ENCODE data around the gene SPATA20.

Gene SPATA20

GRCh38 chr17:50588391-50589049 is 41.5 kb downstream of the SPATA20 start:
- TF ChIP-seq FOXP2 (optimal IDR thresholded peaks at IDR 0.05; ENCODE audit: borderline replicate concordance, extremely low read depth, extremely low read length, insufficient read depth) (no peak), POLR2AphosphoS5 (IDR thresholded peaks at IDR 0.05; ENCODE audit: low read depth, low read length) (no peak), TAF1 (IDR thresholded peaks at IDR 0.05; ENCODE audit: borderline replicate concordance, insufficient read depth, low read length) (no peak), SIN3A (IDR thresholded peaks at IDR 0.05; ENCODE audit: borderline replicate concordance, insufficient read depth, low read length) (no peak)
- TF ChIP-seq, protein P1, sequence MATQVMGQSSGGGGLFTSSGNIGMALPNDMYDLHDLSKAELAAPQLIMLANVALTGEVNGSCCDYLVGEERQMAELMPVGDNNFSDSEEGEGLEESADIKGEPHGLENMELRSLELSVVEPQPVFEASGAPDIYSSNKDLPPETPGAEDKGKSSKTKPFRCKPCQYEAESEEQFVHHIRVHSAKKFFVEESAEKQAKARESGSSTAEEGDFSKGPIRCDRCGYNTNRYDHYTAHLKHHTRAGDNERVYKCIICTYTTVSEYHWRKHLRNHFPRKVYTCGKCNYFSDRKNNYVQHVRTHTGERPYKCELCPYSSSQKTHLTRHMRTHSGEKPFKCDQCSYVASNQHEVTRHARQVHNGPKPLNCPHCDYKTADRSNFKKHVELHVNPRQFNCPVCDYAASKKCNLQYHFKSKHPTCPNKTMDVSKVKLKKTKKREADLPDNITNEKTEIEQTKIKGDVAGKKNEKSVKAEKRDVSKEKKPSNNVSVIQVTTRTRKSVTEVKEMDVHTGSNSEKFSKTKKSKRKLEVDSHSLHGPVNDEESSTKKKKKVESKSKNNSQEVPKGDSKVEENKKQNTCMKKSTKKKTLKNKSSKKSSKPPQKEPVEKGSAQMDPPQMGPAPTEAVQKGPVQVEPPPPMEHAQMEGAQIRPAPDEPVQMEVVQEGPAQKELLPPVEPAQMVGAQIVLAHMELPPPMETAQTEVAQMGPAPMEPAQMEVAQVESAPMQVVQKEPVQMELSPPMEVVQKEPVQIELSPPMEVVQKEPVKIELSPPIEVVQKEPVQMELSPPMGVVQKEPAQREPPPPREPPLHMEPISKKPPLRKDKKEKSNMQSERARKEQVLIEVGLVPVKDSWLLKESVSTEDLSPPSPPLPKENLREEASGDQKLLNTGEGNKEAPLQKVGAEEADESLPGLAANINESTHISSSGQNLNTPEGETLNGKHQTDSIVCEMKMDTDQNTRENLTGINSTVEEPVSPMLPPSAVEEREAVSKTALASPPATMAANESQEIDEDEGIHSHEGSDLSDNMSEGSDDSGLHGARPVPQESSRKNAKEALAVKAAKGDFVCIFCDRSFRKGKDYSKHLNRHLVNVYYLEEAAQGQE (IDR thresholded peaks at IDR 0.05; ENCODE audit: insufficient read depth in 1 of 2, low read depth in 2 of 2, low read length in 2 of 2), result no peak

DNA sequence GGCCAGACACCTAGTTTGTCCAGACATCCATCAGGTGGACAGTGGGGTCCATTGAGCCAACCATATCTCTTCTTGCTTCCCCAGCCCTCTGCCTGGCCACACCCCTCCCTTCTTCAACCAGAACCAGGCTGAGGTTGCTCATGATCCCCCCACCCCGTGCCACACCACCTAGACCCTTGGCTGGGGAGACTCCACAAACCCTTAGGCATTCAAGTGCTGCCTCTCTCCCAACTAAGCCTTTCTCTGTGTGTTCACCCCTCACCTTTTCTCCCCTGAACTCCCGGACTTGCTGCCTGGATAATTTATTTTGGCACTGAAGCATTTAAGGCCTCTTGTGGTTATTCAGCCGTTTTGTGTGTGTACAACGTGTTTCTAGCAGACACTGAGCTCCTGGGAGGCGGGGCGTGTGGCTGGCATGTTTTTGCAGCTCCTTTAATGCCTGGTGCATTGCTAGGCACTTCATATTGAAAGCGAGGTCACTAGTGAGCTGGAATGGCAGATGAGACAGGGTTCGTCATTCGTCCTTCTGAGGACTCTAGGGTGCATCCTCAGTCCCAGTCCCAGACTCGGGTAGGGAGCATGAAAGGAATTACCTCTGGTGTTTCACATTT is 42.2 kb downstream of the SPATA20 start:
- TF ChIP-seq FOXP2 (optimal IDR thresholded peaks at IDR 0.05; ENCODE audit: borderline replicate concordance, extremely low read depth, extremely low read length, insufficient read depth) (no peak), TAF1 (IDR thresholded peaks at IDR 0.05; ENCODE audit: borderline replicate concordance, insufficient read depth, low read length) (no peak), SIN3A (IDR thresholded peaks at IDR 0.05; ENCODE audit: borderline replicate concordance, insufficient read depth, low read length) (no peak), POLR2AphosphoS5 (IDR thresholded peaks at IDR 0.05; ENCODE audit: low read depth, low read length) (no peak)
- TF ChIP-seq, protein P1 (IDR thresholded peaks at IDR 0.05; ENCODE audit: insufficient read depth in 1 of 2, low read depth in 2 of 2, low read length in 2 of 2), result no peak

DNA sequence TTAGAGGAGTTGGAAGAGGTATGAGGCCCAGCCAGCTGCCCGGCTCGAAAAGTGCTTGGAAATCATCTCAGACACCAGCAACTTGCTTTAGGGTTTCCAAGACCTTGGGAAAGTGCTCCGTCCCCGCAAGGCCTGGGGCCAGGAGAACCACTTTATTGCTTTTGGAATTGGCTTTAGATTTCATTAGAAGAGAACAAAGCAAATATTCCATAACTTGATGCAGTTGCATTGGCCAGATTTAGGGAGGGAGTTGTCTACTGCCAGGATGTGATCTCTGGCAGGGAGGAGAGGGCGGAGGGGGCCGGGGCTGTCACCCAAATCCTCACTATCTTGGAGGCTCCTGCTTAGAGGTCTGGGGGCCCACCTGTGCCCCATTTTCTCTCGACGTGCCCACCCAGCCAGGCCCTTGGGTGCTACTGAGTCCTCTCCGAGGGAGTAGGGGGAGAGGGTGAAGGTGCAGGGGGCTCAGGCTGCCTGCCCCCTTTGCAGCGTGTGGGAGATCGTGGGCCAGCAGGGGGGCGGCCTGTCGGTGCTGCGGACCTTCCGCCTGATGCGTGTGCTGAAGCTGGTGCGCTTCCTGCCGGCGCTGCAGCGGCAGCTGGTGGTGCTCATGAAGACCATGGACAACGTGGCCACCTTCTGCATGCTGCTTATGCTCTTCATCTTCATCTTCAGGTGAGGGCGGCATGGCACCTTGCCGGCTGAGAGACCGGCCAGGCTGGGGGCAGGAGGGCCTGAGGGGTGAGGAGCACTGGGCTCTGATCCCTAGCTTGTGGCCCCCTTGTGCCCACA is 44.2 kb downstream of the SPATA20 start:
- TF ChIP-seq TAF1 (IDR thresholded peaks at IDR 0.05; ENCODE audit: borderline replicate concordance, insufficient read depth, low read length), result no peak
- TF ChIP-seq SIN3A (IDR thresholded peaks at IDR 0.05; ENCODE audit: borderline replicate concordance, insufficient read depth, low read length), result no peak
- no peak for TF ChIP-seq POLR2AphosphoS5 (IDR thresholded peaks at IDR 0.05; ENCODE audit: low read depth, low read length)
- no peak for TF ChIP-seq FOXP2 (optimal IDR thresholded peaks at IDR 0.05; ENCODE audit: borderline replicate concordance, extremely low read depth, extremely low read length, insufficient read depth)
- TF ChIP-seq, protein P1 (IDR thresholded peaks at IDR 0.05; ENCODE audit: insufficient read depth in 1 of 2, low read depth in 2 of 2, low read length in 2 of 2), result no peak

GRCh38 chr17:50593321-50593720 is 46.3 kb downstream of the SPATA20 start:
- TF ChIP-seq TAF1 (IDR thresholded peaks at IDR 0.05; ENCODE audit: borderline replicate concordance, insufficient read depth, low read length) (no peak), FOXP2 (optimal IDR thresholded peaks at IDR 0.05; ENCODE audit: borderline replicate concordance, extremely low read depth, extremely low read length, insufficient read depth) (no peak), POLR2AphosphoS5 (IDR thresholded peaks at IDR 0.05; ENCODE audit: low read depth, low read length) (no peak), SIN3A (IDR thresholded peaks at IDR 0.05; ENCODE audit: borderline replicate concordance, insufficient read depth, low read length) (no peak)
- TF ChIP-seq, protein P1 (IDR thresholded peaks at IDR 0.05; ENCODE audit: insufficient read depth in 1 of 2, low read depth in 2 of 2, low read length in 2 of 2), result no peak
